GM06990 (cell line): ENCODE data around the gene ECHDC3.

Source experiments
- DNase-seq: peaks from one replicate; pipeline ENCODE4 v3.0.0-alpha.2; 2011; ENCODE audit not compliant: insufficient read length; ENCODE audit errors: extremely low read depth
- H3K27me3 ChIP-seq: replicated peaks from 2 replicates; pipeline ENCODE4 v1.6.0; 2011; ENCODE audit warnings: low read length; ENCODE audit not compliant: control insufficient read depth, insufficient read depth
- H3K36me3 ChIP-seq: 2 replicates; pipeline ENCODE4 v1.5.1; 2011; ENCODE audit warnings: low read length; ENCODE audit not compliant: control insufficient read depth, insufficient read depth
- H3K4me3 ChIP-seq: replicated peaks from 2 replicates; pipeline ENCODE4 v1.5.1; 2011; ENCODE audit warnings: low read depth, mild to moderate bottlenecking, control low read depth, low read length
- CTCF ChIP-seq: IDR thresholded peaks from 2 replicates; pipeline ENCODE4 v1.5.1; 2011; ENCODE audit warnings: low read length, control low read depth, mild to moderate bottlenecking, inconsistent platforms; ENCODE audit not compliant: insufficient read depth, poor library complexity, severe bottlenecking

Gene ECHDC3

GRCh38 chr10:11720260-11720741, 21.9 kb upstream of the ECHDC3 start:
- Histone ChIP-seq H3K4me3 (no peak overlapping the region), H3K36me3 (no peaks in the 10 kb centered on the region), H3K27me3 (no peaks in the 10 kb centered on the region)
- no peak for TF ChIP-seq CTCF
- DNase-seq, result no peak

GRCh38 chr10:11721806-11722205, 20.4 kb upstream of the ECHDC3 start:
- DNase-seq, result no peak
- H3K36me3 ChIP-seq, result no peaks in the 10 kb centered on the region
- no peaks in the 10 kb centered on the region for H3K27me3 ChIP-seq
- no peak overlapping the region for H3K4me3 ChIP-seq
- TF ChIP-seq CTCF, result no peak

GRCh38 chr10:11723359-11723758, 18.8 kb upstream of the ECHDC3 start:
- H3K27me3 ChIP-seq, result no peaks in the 10 kb centered on the region
- no peak for DNase-seq
- no peak for TF ChIP-seq CTCF
- H3K4me3 ChIP-seq, result no peak overlapping the region
- H3K36me3 ChIP-seq, result no peaks in the 10 kb centered on the region

- TF ChIP-seq CTCF, result peak; percentile 80
- Histone ChIP-seq H3K36me3 (no peaks in the 10 kb centered on the region), H3K4me3 (no peak overlapping the region), H3K27me3 (no peaks in the 10 kb centered on the region)
- DNase-seq, result no peak
Observed at GRCh38 chr10:11724938-11725776, 17.0 kb upstream of the ECHDC3 start.

GRCh38 chr10:11725912-11726311, 16.3 kb upstream of the ECHDC3 start:
- no peaks in the 10 kb centered on the region for H3K36me3 ChIP-seq
- no peaks in the 10 kb centered on the region for H3K27me3 ChIP-seq
- TF ChIP-seq CTCF, result no peak
- no peak overlapping the region for H3K4me3 ChIP-seq
- DNase-seq, result no peak
